Adipocyte (in vitro differentiated cells): ENCODE data around the gene BCAT1.

ENCODE experiments used
- DNase-seq: peaks from one replicate; pipeline ENCODE4 v3.0.0-alpha.2; 2015; ENCODE audit warnings: low read depth
- H3K27me3 ChIP-seq: replicated peaks from 2 replicates; pipeline ENCODE4 v1.7.0; 2013; ENCODE audit warnings: mild to moderate bottlenecking, low read length, moderate library complexity; ENCODE audit not compliant: control insufficient read depth, insufficient read depth
- H3K36me3 ChIP-seq: 2 replicates; pipeline ENCODE4 v1.7.0; 2013; ENCODE audit warnings: low read length, mild to moderate bottlenecking, moderate library complexity; ENCODE audit not compliant: control insufficient read depth, insufficient read depth, severe bottlenecking
- H3K4me1 ChIP-seq: 2 replicates; pipeline ENCODE4 v1.7.0; 2013; ENCODE audit warnings: mild to moderate bottlenecking, low read length, moderate library complexity; ENCODE audit not compliant: control insufficient read depth, insufficient read depth
- H3K4me3 ChIP-seq: 2 replicates; pipeline ENCODE4 v1.7.0; 2013; ENCODE audit warnings: mild to moderate bottlenecking, low read length, moderate library complexity
- H3K9ac ChIP-seq: 2 replicates; pipeline ENCODE4 v1.7.0; 2013; ENCODE audit warnings: mild to moderate bottlenecking, low read length, moderate library complexity
- H3K9me3 ChIP-seq: 2 replicates; pipeline ENCODE4 v1.7.0; 2013; ENCODE audit warnings: mild to moderate bottlenecking, low read length, moderate library complexity; ENCODE audit not compliant: control insufficient read depth

Gene BCAT1

DNA sequence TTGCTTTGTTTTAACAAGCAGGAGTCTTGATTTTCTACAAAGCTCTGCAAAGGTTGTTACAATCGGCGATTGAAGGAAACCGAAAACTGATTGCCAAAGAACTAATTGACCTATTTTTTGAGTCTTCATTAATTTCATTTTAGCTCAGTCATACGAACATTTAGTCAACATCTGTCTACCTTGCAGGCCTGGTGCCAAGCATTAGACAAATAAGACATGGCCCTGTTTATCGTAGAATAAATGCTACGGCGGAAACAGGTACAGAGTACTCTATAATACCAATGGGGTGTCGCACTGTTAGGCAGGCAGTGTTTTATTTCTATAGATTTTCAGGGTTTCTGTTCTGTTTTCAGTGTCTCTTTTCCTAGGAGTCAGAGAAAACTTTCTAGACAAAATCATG lies 171.5 kb downstream of the BCAT1 start:
- Histone ChIP-seq H3K9me3 (no peaks in the 10 kb centered on the region), H3K4me3 (no peak overlapping the region), H3K27me3 (no peaks in the 10 kb centered on the region), H3K36me3 (no peaks in the 10 kb centered on the region), H3K4me1 (peaks cover 12% of the 10 kb centered on the region), H3K9ac (no peak overlapping the region)
- no peak for DNase-seq

DNA sequence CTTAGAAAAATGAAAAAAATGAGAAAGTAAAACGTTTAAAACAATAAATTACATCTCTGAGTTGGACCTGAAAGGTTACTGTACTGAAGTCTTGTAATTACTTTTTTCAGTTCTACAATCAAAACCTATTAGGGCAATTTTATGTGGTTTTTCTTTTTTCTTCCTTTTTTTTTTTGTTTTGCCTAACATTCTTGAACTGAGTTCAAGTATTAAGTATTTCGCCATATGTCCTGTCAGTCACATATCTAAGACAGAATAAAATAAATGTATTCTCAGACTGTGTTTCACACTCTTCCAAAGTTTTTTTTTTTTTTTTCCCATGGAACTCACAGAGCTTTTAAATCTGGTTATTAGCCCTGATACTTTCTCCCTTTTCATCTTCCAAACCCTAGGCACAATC lies 172.0 kb downstream of the BCAT1 start:
- Histone ChIP-seq H3K9ac (no peak overlapping the region), H3K4me3 (no peak overlapping the region), H3K36me3 (no peaks in the 10 kb centered on the region), H3K27me3 (no peaks in the 10 kb centered on the region), H3K9me3 (no peaks in the 10 kb centered on the region), H3K4me1 (peaks cover 12% of the 10 kb centered on the region)
- DNase-seq, result peak; percentile 45

DNA sequence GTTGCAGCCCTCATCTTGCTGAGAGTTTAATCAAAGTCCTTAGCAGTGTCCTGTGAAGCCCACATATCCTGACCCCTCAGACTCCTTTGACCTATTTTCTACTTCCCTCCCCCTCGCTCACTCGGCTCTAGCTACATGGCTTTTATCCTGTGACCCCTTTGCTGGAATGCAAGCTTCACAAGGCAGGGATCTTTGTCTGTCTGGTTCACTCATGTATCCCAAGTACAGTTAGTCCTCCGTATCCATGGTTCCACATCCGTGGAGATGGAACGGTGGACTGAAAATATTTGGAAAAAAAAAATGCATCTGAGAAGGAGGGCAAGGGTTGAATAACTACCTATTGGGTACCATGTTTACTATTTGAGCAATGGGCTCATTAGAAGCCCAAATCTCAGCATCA lies 173.8 kb downstream of the BCAT1 start:
- Histone ChIP-seq H3K9me3 (no peaks in the 10 kb centered on the region), H3K4me3 (no peak overlapping the region), H3K36me3 (no peaks in the 10 kb centered on the region), H3K4me1 (peaks cover 12% of the 10 kb centered on the region), H3K27me3 (no peaks in the 10 kb centered on the region), H3K9ac (no peak overlapping the region)
- no peak for DNase-seq

DNA sequence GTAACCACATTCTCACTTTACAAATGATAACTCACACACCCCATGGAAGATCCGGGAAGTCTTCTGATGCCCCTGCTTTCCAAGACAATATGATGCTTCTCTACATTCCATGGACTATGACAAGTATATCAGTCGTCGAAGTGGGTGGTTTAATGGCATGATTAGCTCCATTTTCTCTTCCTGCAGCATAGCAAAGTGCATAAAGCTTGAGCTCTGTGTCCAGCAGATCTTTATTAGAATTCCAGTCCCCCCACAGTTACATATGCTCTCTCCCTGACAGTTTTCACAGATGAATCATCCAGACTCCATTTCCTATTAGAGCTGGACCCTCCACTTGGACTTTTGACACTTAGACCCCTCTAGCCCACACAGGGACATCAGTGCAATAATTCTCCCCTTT lies 174.9 kb downstream of the BCAT1 start:
- H3K27me3 ChIP-seq, result no peaks in the 10 kb centered on the region
- DNase-seq, result no peak
- no peak overlapping the region for H3K9ac ChIP-seq
- no peaks in the 10 kb centered on the region for H3K9me3 ChIP-seq
- no peak overlapping the region for H3K4me3 ChIP-seq
- H3K36me3 ChIP-seq, result no peaks in the 10 kb centered on the region
- peaks cover 12% of the 10 kb centered on the region for H3K4me1 ChIP-seq

DNA sequence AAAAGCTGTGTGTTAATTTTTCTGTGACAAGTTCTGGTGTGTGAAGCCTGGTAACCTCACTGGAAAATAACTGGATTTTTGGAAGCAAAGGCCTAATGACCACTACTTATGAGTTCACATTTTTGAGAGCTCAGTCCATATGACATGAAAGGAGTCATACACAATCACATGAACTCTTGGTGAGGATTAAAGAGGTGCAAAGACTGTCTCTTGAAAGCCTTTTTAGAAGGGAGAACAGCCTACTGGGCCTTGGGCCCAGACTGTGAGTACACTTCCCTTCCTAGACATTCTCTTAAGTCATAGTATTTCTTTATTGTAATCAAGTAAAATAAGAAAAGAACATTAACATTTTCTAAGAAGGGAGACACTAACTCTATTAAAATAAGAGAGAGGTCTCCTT lies 176.1 kb downstream of the BCAT1 start:
- DNase-seq, result no peak

DNA sequence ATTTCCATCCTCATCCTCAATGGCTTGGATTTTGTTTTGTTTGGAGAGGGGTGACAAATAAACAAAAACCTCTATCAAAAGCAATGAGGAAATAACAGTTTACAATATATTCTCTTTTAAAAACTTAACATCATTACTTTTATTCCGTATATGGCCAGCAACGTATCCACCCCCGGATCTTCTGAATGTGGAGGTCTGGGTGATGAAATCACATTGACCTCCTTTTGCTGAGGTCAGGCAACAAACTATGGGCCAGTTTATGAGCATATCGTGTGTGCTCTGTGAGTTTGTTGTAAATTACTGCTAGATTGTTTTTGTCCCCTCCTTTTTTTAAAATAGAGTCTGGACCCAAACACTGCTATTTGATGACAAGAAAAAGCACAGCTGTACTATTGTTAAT lies 178.1 kb downstream of the BCAT1 start:
- Histone ChIP-seq H3K9me3 (peaks cover 14% of the 10 kb centered on the region), H3K4me1 (no peaks in the 10 kb centered on the region), H3K9ac (no peak overlapping the region), H3K36me3 (no peaks in the 10 kb centered on the region), H3K27me3 (no peaks in the 10 kb centered on the region), H3K4me3 (no peak overlapping the region)
- DNase-seq, result no peak

More for the DNA sequence above, 176.1 kb downstream of the BCAT1 start:
- H3K9me3 ChIP-seq, result peaks cover 4% of the 10 kb centered on the region
- no peak overlapping the region for H3K9ac ChIP-seq
- peaks cover 12% of the 10 kb centered on the region for H3K4me1 ChIP-seq
- no peaks in the 10 kb centered on the region for H3K36me3 ChIP-seq
- H3K4me3 ChIP-seq, result no peak overlapping the region
- no peaks in the 10 kb centered on the region for H3K27me3 ChIP-seq

DNA sequence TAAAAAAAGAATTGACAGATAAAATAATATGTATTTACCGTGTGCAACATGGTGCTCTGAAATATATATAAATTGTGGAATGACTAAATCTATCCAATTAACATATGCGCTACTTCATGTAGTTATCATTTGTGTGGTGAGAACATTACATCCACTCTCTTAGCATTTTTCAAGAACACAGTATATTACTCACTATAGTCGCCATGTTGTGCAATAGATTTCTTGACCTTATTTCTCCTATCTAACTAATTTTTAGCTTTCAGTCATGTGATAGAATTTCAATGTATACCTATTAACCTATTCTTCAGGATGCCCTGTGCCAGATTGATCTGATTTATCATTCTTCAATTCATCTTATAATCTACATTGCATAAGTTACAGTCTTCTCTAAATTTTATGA lies 178.6 kb downstream of the BCAT1 start:
- DNase-seq, result no peak
- Histone ChIP-seq H3K27me3 (no peaks in the 10 kb centered on the region), H3K9me3 (peaks cover 14% of the 10 kb centered on the region), H3K36me3 (no peaks in the 10 kb centered on the region), H3K9ac (no peak overlapping the region), H3K4me3 (no peak overlapping the region), H3K4me1 (no peaks in the 10 kb centered on the region)

DNA sequence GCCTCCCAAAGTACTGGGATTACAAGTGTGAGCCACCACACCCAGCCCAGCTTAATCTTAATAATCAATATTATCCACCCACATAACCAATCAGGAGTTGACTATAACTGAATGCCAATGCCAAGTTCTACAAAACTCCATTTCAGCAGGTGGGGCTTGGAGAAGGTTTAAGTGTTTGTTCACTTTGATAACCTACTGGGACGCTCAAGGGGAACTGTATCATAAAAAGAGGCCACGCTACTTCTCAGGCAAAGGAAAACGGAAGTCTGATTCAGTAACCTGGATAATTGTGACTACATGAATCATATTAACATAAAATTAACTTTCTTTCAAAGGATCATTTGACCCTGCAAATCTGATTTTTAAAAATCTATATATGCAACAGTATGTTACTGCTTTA lies 179.2 kb downstream of the BCAT1 start:
- Histone ChIP-seq H3K9me3 (peaks cover 14% of the 10 kb centered on the region), H3K4me1 (no peaks in the 10 kb centered on the region), H3K9ac (no peak overlapping the region), H3K27me3 (no peaks in the 10 kb centered on the region), H3K36me3 (no peaks in the 10 kb centered on the region), H3K4me3 (no peak overlapping the region)
- DNase-seq, result no peak

DNA sequence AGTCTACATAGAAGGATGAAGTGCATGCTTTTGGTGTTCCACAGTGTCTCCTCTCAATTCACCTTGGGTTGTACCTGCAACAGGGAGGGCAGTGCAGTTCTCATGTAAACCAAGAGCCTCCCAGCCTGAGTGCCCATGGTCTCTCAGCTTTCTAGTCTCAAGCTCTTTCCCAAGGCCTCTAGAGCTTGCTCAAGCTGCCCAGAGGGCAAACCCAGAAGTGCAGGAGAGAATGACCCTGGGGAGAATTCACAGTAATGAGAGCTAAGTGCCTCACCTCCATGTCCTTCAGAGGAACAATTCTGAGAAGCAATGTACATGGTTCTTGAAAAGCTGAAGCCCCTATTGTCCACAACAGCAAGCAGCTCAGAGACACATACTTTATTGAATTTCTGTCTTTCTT lies 180.5 kb downstream of the BCAT1 start:
- Histone ChIP-seq H3K27me3 (no peaks in the 10 kb centered on the region), H3K36me3 (no peaks in the 10 kb centered on the region), H3K4me3 (no peak overlapping the region), H3K9me3 (peaks cover 14% of the 10 kb centered on the region), H3K9ac (no peak overlapping the region), H3K4me1 (no peaks in the 10 kb centered on the region)
- DNase-seq, result no peak

DNA sequence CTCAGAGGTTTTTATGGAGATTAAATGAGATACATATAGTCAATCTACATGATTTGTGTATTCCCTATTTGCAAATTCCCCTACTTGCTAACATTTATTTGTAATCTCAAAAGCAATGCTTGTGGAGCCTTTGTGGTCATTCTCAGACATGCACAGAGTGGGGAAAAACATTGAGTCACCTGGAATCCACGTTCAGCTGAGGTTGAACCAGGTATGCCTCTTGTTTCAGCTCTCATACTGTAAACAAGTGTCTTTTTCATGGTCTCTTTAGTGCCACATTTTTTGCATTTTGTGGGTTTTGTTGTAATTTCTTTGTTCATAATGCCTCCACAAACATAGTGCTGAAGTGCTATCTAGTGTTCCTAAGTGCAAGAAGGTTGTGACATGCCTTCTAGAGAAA lies 181.9 kb downstream of the BCAT1 start:
- Histone ChIP-seq H3K4me3 (no peak overlapping the region), H3K4me1 (no peaks in the 10 kb centered on the region), H3K9me3 (peaks cover 14% of the 10 kb centered on the region), H3K36me3 (no peaks in the 10 kb centered on the region), H3K9ac (no peak overlapping the region), H3K27me3 (no peaks in the 10 kb centered on the region)
- no peak for DNase-seq

DNA sequence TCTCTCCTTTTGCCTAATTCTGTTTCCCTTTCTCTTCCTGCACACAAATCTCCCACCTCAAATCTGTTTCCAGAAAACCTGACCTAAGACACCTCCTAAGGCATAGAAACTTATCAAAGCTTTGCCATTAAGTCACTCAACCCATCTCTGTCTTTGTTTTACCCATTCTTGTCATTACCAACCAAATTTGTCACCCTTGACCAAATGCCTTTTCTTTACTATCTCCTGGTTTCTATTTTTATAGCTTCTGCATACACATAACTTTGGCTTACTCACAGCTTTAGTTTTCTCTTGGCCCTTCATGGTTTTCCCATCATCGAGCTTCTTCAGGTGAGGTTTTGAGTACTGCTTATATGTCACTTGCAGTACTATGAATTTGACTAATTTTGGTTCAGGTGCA lies 184.2 kb downstream of the BCAT1 start:
- Histone ChIP-seq H3K4me1 (no peaks in the 10 kb centered on the region), H3K9me3 (peaks cover 14% of the 10 kb centered on the region), H3K4me3 (no peak overlapping the region), H3K36me3 (no peaks in the 10 kb centered on the region), H3K9ac (no peak overlapping the region), H3K27me3 (no peaks in the 10 kb centered on the region)
- DNase-seq, result no peak

DNA sequence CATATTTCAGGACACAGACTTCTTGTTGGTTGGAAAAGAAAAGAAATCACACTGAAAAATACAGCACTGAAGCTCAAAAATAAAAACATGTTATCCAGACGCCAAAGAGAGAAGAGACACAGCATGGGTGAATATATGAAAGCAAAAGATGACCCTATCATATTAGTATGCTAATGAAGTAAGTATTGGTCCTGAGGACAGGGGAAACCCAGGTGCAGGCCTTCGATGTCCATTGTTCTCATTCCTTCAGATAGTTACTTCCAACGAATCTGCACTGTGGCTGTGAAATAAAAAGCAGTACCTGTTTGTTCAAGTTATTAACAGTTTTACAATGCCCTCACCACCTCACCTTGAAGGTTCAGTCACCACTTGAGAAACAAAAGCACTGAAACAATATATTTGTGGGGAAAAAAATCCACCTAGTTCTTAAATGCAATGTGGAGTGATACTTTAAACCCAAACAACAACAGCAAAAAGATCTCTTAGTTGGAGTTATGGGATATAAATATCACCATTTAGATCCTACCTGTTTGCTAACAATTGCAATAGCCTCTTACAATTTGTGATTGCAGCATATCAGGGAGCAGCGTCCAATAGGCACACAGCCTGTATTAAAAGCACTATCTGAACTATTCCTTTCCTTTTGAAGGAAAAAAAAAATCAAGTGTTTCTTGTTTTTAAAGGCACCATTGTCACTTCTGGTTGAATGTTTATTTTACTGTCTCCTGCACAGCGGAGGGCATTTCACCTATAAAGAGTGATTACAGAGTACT lies 188.1 kb downstream of the BCAT1 start:
- no peak overlapping the region for H3K4me3 ChIP-seq
- no peak for DNase-seq
- no peaks in the 10 kb centered on the region for H3K36me3 ChIP-seq

More for the DNA sequence above, 188.1 kb downstream of the BCAT1 start:
- H3K27me3 ChIP-seq, result no peaks in the 10 kb centered on the region
- H3K9me3 ChIP-seq, result no peaks in the 10 kb centered on the region
- H3K4me1 ChIP-seq, result no peaks in the 10 kb centered on the region
- no peak overlapping the region for H3K9ac ChIP-seq
